HepG2 (cell line): ENCODE results near the gene UBL7. TPM values are rescaled to one million over a fixed set of nuclear protein-coding genes. Genes with fewer than 3 reads are reported as not detected.

Source experiments
- GMEB1 ChIP-seq: sonication (generic); formaldehyde crosslinking; IDR thresholded peaks from 2 replicates; pipeline ENCODE4 v1.5.1; 2020; ENCODE audit warnings: missing genetic modification reagents, mild to moderate bottlenecking, borderline replicate concordance
- HOXA3 ChIP-seq: sonication (generic); formaldehyde crosslinking; IDR thresholded peaks from 2 replicates; pipeline ENCODE4 v1.5.0; 2020; ENCODE audit warnings: missing genetic modification reagents
- IKZF4 ChIP-seq: sonication (generic); formaldehyde crosslinking; IDR thresholded peaks from 2 replicates; pipeline ENCODE4 v1.5.1; 2020; ENCODE audit warnings: borderline replicate concordance, mild to moderate bottlenecking, low read depth, missing genetic modification reagents; ENCODE audit errors: not compliant biosample characterization
- PHF21A ChIP-seq: sonication (generic); formaldehyde crosslinking; IDR thresholded peaks from 2 replicates; pipeline ENCODE4 v1.5.0; 2020; ENCODE audit warnings: mild to moderate bottlenecking, missing genetic modification reagents
- RNF2 ChIP-seq: fragments of 450-650 bp; conservative IDR thresholded peaks from 2 replicates; pipeline ENCODE4 v1.6.1; 2016; ENCODE audit warnings: low read depth
- ZKSCAN5 ChIP-seq: sonication (generic); formaldehyde crosslinking; IDR thresholded peaks from 2 replicates; pipeline ENCODE4 v1.5.1; 2020; ENCODE audit warnings: mild to moderate bottlenecking, missing genetic modification reagents
- ZNF709 ChIP-seq: sonication (generic); formaldehyde crosslinking; IDR thresholded peaks from 2 replicates; pipeline ENCODE4 v1.5.0; 2020; ENCODE audit warnings: mild to moderate bottlenecking, missing genetic modification reagents
- ZNF761 ChIP-seq: sonication (generic); formaldehyde crosslinking; conservative IDR thresholded peaks from 2 replicates; pipeline ENCODE4 v1.4.0; 2020; ENCODE audit warnings: mild to moderate bottlenecking, missing genetic modification reagents
- ZNF790 ChIP-seq: sonication (generic); formaldehyde crosslinking; IDR thresholded peaks from 2 replicates; pipeline ENCODE4 v1.8.0; 2022; ENCODE audit warnings: missing genetic modification reagents, mild to moderate bottlenecking, borderline replicate concordance
- polyA plus RNA-seq, 8 experiments: library from polyadenylated mRNA; depleted of rRNA in 3 of 8; stranded (reverse) in 7 of 8; unstranded in 1 of 8; fragments of >200 nt; fragmentation: Illumina TruSeq in 4 of 8; extraction: Trizol in 4 of 8; gene quantifications; 2 replicates each; pipeline versions ENCODE4 v1.2.1 to v1.2.3, GENCODE V29; 2011 to 2016; ENCODE audit warnings: low read depth in 4 of 8, missing spikeins in 1 of 8, mixed read lengths in 1 of 8; ENCODE audit not compliant: insufficient read depth in 1 of 8
- total RNA-seq, 5 experiments: library from RNA; depleted of rRNA; stranded (reverse); fragments of >200 nt; fragmentation: Illumina TruSeq; extraction: Trizol; gene quantifications; 2 replicates each; pipeline ENCODE4 v1.2.3, GENCODE V29; 2016; ENCODE audit warnings: low read depth in 1 of 5
- TF ChIP-seq, protein P1 (sequence below): sonication (generic); formaldehyde crosslinking; IDR thresholded peaks from 2 replicates; pipeline ENCODE4 v1.8.0; 2022; ENCODE audit warnings: missing genetic modification reagents, mild to moderate bottlenecking, inconsistent platforms, borderline replicate concordance
- TF ChIP-seq, protein P2 (sequence below), 2 experiments: sonication (generic) in 1 of 2; formaldehyde crosslinking in 1 of 2; IDR thresholded peaks; 2 replicates each; pipeline versions ENCODE4 v1.6.1 to v1.9.0; 2014 to 2022; ENCODE audit warnings: antibody characterized with exemption in 1 of 2, borderline replicate concordance in 1 of 2, inconsistent platforms in 1 of 2, low read depth in 1 of 2, missing genetic modification reagents in 1 of 2
- TF ChIP-seq, protein P3 (sequence below): IDR thresholded peaks from 2 replicates; pipeline ENCODE4 v1.6.1; 2016; ENCODE audit warnings: low read depth, borderline replicate concordance
- TF ChIP-seq, protein P4 (sequence below): IDR thresholded peaks from 2 replicates; pipeline ENCODE4 v1.6.1; 2012; ENCODE audit warnings: low read length, improper control_type of control experiment

UBL7 gene
- total and polyA plus RNA-seq, 2 of the 13 experiments (the other 11 are each of a cell fraction or from before 2014, with no cell fraction given), result 55.0 to 63.5 TPM

GRCh38 chr15:74433592-74434262 is 27.2 kb downstream of the UBL7 start, which contains the start of gene SEMA7A (continued):
- TF ChIP-seq GMEB1 (peak; percentile 20; the same call in 1 of the 2 replicates), RNF2 (0 out of 2 replicates have a peak, but pooled peaks have one; percentile 32), ZNF761 (CRISPR knock-in tag) (peak; percentile 72; the same call in 1 of the 2 replicates), HOXA3 (CRISPR knock-in tag) (peak; percentile 60), ZNF790 (CRISPR knock-in tag) (0 out of 2 replicates have a peak, but pooled peaks have one; percentile 55), IKZF4 (CRISPR knock-in tag) (peak; percentile 86), ZKSCAN5 (no peak), PHF21A (CRISPR knock-in tag) (0 out of 2 replicates have a peak, but pooled peaks have one; percentile 26), ZNF709 (CRISPR knock-in tag) (0 out of 2 replicates have a peak, but pooled peaks have one; percentile 75)
- TF ChIP-seq, protein P1, sequence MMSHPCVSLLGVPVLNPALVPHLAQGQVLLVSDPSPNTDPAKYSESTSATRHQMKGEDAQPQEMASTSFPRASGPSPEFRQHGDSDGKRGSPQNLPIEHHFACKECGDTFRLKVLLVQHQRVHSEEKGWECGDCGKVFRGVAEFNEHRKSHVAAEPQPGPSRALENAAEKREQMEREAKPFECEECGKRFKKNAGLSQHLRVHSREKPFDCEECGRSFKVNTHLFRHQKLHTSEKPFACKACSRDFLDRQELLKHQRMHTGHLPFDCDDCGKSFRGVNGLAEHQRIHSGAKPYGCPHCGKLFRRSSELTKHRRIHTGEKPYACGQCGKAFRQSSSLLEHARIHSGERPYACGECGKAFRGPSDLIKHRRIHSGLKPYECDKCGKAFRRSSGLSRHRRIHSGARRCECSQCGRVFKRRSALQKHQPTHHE, result no peak
- TF ChIP-seq, protein P2, sequence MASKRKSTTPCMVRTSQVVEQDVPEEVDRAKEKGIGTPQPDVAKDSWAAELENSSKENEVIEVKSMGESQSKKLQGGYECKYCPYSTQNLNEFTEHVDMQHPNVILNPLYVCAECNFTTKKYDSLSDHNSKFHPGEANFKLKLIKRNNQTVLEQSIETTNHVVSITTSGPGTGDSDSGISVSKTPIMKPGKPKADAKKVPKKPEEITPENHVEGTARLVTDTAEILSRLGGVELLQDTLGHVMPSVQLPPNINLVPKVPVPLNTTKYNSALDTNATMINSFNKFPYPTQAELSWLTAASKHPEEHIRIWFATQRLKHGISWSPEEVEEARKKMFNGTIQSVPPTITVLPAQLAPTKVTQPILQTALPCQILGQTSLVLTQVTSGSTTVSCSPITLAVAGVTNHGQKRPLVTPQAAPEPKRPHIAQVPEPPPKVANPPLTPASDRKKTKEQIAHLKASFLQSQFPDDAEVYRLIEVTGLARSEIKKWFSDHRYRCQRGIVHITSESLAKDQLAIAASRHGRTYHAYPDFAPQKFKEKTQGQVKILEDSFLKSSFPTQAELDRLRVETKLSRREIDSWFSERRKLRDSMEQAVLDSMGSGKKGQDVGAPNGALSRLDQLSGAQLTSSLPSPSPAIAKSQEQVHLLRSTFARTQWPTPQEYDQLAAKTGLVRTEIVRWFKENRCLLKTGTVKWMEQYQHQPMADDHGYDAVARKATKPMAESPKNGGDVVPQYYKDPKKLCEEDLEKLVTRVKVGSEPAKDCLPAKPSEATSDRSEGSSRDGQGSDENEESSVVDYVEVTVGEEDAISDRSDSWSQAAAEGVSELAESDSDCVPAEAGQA (IDR thresholded peaks at IDR 0.05; ENCODE audit: low read depth), result no peak
- TF ChIP-seq, protein P2 (CRISPR knock-in tag; IDR thresholded peaks at IDR 0.05; ENCODE audit: borderline replicate concordance), result no peak
- TF ChIP-seq, protein P3, sequence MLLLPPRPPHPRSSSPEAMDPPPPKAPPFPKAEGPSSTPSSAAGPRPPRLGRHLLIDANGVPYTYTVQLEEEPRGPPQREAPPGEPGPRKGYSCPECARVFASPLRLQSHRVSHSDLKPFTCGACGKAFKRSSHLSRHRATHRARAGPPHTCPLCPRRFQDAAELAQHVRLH, result no peak
- TF ChIP-seq, protein P4, sequence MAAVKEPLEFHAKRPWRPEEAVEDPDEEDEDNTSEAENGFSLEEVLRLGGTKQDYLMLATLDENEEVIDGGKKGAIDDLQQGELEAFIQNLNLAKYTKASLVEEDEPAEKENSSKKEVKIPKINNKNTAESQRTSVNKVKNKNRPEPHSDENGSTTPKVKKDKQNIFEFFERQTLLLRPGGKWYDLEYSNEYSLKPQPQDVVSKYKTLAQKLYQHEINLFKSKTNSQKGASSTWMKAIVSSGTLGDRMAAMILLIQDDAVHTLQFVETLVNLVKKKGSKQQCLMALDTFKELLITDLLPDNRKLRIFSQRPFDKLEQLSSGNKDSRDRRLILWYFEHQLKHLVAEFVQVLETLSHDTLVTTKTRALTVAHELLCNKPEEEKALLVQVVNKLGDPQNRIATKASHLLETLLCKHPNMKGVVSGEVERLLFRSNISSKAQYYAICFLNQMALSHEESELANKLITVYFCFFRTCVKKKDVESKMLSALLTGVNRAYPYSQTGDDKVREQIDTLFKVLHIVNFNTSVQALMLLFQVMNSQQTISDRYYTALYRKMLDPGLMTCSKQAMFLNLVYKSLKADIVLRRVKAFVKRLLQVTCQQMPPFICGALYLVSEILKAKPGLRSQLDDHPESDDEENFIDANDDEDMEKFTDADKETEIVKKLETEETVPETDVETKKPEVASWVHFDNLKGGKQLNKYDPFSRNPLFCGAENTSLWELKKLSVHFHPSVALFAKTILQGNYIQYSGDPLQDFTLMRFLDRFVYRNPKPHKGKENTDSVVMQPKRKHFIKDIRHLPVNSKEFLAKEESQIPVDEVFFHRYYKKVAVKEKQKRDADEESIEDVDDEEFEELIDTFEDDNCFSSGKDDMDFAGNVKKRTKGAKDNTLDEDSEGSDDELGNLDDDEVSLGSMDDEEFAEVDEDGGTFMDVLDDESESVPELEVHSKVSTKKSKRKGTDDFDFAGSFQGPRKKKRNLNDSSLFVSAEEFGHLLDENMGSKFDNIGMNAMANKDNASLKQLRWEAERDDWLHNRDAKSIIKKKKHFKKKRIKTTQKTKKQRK, result no peak
